Measurements from ENCODE around the gene VPS13D.

Gene VPS13D

DNA sequence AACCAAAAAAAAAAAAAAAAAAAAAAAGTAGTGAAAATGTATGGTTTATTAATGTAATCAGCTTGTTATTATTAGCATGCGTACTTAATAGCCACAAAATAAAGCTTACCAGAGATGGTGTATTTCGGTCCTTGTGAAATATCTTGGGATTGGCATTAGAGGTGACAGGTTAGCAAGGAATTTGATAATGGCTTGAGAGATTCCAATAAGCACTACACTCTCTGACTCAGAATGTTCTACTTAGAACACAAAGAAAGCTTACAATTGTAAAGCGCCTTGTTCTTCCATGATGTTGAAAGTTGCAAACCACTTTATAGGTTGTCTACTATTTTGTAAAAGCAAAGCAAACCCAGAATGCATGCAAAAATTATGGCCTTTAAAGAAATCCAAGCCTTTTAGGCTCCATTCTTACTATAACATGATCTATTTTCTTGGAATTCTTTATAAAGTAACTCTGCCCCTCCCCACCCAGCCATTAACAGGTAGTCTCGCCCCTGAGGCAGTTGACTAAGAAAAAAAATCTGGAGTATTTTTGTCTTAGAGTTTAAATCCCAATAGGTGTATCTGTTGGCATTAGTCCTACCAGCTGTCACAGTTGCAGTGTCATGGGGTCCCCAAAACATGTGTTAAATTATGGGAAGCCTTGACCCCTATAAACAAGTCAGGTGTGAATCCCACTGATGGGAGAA is 259.0 kb downstream of the VPS13D start:
- no peak for DNase-seq (ENCODE audit: low read depth)

DNA sequence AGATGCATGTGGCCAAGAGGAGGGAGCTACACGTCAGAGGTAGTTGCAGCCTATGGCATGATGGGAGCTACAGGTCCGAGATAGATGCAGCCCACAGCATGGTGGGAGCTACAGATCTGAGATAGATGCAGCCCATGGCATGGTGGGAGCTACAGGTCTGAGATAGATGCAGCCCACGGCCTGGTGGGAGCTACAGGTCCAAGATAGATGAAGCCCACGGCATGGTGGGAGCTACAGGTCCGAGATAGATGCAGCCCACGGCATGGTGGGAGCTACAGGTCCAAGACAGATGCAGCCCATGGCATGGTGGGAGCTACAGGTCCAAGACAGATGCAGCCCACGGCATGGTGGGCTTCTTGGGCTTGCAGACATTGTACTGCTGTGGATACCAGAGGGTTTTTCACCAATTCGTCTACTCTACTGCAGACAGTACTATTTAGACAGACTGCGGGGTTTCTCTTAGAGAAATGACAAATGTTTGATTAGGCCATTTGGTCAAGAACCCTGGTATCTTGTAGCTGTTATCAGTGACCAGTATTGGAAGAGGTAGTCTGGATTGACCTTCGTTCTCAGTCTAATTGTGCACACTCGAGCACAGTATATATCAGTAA is 260.8 kb downstream of the VPS13D start:
- DNase-seq (ENCODE audit: low read depth): no peak

DNA sequence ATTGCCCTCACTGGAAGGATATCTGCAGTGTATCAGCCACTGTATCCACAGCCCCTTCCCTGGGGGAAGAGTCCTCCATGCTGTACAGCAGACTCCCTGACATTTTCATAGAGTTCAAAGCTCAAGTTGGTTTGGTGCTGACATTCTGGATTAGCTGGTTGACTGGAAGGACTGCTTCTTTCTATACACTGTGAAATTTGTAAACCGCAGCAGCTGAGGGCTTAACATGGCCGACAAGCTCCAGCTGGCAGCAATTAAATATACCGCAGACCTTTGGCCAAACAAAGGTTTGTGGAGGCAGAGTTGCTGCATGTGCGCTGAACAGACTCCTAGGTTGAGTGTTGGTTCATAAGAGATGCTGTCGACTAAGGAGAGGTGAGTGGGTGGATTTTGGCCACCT is 261.8 kb downstream of the VPS13D start:
- DNase-seq (ENCODE audit: low read depth): no peak

DNA sequence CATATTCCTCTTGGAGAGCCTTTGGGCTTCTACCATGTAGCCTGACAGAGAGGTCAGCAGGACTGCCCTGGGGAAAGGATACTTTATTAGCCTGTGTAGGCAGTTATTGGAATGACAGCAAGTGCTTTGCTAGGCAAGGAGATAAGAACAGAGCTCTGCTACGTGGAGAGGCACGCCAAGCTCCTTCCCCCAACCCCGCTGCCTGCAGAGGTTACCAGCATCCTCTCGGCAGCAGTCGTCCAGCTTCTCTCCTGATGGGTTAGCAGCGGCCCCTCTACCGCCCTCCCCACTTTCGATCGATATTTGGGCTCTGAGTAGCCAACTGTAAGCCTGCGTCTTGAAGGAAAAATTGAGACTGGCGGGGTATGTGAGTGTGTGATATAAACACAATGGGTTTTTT is 265.9 kb downstream of the VPS13D start:
- DNase-seq (ENCODE audit: low read depth): no peak

DNA sequence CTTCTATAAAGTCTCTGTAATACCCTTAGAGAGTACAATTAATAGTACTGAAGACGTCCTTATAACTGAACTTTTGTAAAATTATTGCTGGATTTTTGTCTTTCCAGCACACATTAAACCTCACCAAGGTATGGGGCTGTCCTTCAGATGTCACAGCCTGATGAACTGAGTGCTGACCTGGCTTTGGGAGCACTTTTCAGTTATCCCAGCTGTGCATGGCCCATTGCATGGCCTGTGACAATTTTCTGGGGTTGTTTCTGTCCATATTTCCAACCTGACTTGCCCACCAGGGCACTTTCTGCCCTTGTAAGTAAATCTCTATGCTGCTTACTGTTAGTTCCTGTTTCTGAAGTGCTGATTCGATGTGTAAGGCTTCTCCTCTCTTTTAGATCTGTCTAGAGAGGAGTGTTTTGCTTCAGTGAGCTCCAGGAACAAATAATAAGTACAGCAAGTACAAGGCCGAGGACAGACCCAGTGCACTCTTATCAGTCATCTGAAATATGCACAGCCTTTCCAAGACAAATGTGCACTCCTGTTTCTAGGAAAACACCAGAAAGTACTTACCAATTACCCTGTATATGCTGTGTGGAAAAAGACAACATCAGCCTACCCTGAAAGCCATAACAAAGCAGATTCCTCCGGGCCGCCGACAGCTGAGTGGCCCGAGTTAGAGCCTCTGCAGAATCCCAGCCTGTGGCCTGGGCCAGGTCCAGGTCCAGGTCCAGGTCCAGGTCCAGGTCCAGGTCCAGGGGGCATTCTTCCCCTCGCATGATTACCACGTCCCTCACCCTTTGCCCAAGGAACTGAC is 266.5 kb downstream of the VPS13D start:
- DNase-seq (ENCODE audit: low read depth): no peak

DNA sequence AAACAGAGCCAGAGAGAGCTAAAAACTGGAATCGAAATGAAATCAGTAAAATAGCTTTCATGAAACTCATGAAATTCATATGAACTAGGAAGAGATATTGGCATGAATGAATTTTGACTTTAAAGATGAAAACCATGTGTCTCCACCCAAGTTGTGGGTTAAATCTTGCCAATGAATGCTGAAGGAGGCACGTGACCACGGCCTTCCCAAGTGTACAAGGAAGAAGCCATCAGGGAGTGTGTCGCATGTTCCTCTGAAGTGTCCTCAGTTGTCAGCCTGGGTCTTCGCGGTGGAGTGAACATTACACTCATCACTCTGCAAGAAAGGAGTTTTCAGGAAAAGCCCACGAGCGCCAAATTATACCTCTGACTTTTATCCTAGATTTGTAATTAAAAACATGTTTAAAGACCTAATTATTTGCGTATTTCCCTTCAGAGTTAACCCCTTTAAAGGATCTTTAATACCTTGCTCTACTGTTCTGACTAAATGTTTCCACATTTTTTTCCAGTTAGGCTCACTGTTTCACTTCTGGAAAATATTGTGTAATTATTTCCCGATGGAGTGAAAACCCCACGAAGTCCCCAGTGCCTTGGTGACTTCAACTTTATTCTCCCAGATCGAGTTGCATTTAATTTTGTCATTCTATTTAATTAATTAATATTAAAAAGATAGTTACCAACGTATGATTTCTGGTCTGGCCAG is 269.9 kb downstream of the VPS13D start:
- DNase-seq (ENCODE audit: low read depth): no peak

DNA sequence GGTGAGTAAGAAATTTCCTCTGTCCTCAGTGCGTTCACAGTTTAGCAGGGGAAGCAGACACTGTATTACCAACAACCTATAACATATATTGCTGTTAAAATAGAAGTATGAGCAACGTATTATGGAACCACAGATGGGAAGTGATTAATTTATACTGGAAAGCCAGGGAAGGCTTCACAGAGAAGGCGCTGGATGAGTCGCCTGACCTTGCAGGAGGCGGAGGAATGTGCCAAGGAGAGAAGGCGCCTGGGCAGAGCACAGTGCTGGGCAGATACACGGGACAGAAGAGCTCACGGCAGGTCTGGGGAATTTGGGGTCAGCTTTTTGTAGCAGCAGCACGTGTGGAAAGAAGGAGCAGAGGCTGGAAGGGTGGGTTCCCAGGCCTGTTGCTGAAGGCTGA is 271.8 kb downstream of the VPS13D start:
- no peak for DNase-seq (ENCODE audit: low read depth)

DNA sequence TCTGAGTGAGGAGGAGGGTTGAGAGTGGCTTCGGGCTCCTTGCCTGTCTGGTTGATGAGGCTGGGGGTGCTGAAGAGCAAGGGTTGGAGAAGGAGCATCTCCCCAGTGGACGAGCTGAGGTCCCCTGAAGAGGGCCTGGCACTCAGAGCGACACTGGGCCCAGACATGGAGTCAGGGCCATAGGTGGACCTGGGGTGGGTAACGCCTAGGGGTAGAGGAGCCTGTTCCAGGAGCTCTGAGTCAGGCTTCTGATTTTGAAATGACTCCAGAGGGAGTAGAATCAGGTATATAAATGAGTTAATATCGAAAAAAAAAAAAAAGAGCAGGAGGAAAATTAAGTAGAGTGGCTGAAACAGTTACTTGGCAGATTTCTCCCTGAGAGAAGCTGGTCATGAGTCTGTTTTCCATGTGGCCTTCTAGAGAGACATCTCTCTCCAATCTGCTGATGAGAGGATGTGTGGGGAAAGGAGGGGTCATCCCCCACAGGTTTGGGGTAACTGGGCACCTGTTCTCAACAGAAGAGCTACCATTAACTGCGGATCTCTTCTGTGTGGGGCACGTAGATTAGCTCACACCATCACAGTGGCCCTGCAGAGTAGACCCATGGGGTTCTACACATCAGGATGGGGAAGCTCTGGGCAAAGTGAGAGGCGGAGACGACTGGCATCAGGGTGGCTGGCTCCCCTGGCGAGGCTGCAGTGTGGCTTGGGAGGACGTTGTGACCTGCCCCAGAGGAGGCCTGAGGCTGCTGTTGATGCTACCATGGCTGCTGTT is 272.7 kb downstream of the VPS13D start:
- DNase-seq (ENCODE audit: low read depth): no peak

DNA sequence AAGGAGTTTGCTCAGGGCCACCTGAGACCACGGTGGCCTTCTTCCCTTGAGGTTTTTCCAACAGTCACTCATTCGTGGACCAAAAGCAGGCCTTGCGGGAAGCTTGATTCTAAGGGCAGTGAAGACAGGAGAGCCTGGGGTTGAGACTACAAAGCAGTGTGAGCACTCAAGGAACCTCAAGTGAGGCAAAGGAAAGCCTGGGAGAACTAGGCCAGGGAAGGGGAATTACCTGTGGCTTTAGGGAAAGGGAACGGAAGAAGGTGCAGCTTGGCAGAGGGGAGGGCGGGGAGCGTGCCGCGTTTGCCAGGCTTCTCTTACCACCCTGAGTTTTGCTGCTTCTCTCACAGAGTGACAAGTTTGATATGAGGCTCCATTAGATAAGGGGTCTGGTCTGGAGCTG is 273.9 kb downstream of the VPS13D start:
- no peak for DNase-seq (ENCODE audit: low read depth)

DNA sequence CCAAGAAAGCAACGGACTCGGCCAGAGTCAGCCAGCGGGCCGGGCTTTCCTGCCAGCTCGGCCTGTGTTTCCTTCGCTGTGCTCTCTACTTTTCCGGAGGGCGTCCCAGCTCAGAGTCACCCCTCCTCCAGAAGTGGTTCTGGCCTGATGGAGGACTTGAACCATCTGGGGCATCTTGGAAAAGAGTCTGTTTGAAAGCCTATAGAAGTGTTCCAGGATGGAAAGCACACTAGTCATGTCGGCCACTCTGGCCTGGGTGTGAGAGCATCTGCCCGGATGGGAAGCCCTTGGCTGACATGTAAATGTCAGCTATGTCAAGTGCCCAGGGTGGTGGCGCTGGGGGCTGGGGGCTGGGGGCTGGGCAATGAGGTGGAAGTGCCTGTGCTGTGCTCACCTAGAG is 274.8 kb downstream of the VPS13D start:
- DNase-seq (ENCODE audit: low read depth): no peak

DNA sequence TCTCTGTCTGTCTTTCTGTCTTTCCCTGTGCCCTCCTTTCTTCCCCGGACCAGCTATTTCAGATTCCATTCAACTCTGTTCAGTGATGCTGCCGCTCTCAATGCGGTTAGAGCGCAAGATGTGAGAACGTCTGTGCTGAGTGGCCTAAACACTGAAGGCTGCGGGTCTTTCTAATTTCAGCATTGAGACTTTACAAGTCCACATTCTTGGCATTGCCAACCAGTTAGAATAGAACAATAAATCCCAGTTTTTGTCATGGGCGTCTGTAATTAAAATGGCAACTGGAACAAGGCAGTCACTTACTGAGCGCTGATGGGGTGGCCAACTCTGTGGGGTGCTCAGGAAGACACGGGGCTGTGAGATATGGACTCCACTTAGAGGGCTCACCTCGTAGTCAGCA is 275.4 kb downstream of the VPS13D start:
- DNase-seq (ENCODE audit: low read depth): no peak

DNA sequence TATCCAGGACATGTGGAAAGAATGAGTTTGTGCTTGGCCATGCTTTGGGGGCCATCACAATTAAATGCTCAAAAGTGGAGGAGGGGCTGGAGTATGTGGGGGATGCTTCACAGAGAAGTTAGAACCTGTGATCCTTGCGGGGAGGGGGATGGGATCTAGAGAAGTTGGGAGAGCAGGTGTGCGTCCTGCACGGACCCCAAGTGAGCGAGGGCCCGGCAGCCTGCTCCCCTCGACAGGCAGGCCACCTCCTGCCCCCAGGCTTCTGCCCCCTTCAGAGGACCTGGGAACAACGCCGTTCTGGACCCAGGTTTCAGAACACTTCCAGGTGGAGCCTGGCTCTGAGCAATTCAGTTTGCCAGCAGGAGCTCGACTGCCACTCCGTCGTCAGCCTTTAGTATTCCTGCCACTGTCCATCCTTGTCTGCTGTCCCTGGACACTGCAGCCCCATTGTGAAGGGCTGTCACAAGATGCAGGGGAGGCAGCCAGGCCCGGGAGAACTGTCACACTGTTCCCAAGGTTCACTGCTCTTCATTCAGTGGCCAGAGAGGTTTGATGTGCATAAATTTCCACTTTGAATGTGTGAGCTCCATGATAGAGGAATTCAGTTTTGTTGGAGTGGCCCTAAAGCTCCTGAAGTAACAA is 275.9 kb downstream of the VPS13D start:
- no peak for DNase-seq (ENCODE audit: low read depth)

DNA sequence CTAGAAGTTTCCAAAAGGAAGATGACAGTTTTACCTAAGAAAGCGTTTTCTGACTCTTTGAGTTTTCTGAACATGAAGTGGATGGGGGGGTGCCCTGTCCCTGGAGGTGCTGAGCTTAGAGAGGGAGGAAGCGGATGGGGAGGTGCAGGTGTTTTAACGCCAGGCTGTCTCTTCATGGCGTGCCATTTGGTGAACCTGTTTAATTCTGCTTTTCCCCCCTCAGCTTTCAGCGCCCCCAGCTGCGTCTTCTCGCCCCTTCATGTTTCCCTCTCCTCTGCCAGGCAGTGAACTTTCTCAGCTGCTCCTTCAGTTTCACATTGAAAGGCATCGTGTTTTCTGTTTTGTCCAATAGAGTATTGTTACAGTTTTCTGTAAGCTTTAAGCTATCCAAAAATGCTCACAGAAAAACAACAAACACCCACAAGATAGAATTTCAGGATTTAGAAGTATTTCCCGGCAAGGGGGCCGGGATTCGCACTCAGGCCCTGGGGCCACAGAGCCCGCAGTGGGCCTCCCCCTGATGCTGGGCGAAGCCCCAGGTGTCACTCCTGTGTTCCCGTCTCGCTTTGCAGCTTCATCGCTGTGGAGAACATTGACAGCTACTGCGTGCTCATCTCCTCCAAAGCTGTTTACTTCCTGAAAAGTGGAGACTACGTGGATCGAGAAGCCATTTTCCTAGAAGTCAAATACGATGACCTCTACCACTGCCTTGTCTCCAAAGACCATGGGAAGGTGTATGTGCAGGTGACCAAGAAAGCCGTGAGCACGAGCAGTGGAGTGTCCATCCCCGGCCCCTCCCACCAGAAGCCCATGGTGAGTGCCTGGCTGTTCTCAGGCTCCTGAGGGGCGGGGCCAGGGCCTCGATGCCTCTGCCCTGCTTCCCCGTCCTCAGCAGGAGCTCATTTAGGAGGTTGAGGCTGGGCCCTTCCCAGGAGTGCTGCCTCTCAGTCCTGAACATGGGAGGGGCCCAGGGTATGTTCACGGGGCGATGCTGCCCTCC is 276.8 kb downstream of the VPS13D start:
- DNase-seq (ENCODE audit: low read depth): no peak

DNA sequence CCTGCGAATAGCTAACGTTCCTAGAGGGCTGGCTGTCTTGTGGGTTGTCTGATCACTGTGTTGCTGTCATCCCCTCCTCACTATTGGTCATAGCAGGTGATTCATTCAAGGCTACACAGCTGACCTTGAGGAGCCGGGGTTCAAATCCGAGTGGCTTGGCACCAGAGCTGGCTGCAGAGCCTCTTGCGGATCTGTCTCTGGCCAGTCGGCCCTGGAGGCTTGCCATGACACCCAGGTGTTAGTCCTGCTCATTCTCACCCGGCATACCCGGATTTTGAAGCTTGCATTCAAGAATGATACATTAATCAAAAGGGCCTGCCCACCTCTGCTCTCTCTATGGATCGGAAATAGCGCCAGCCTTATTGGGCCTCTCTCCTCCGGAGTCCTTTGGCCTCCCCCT is 277.8 kb downstream of the VPS13D start:
- DNase-seq (ENCODE audit: low read depth): no peak

DNA sequence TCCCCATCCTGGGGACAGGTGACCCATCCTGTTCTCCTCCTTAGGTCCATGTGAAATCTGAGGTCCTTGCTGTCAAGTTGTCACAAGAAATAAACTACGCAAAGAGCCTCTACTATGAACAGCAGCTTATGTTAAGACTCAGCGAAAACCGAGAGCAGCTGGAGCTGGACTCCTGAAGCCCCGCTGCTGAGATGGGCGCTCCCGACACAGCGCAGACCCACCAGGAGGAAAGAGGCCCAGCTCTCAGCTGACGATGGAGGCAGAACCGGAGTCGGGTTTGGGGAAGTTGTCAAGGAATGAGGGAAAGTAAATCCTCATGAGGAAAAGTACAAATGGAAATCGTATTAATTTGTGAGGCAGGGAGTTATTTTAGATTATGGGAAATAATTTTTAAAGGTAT is 279.0 kb downstream of the VPS13D start:
- no peak for DNase-seq (ENCODE audit: low read depth)

DNA sequence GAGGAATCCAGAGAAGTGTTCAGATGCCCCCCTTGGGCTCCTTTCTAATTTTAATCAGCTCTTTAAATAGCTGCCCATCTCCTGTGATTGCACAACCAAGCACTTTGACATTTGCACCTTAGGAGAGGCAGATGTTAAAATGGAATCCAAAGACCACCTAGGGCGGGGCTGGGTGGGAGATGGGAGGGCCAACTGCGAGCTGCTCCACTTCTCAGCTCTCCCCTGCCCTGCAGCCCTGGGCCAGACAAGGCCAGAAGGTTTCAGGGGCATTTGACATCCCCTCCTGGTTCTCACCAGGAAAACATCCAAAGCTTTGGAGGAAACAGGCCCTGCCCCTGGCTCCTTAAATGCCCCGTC is 281.3 kb downstream of the VPS13D start:
- DNase-seq (ENCODE audit: low read depth): no peak

DNA sequence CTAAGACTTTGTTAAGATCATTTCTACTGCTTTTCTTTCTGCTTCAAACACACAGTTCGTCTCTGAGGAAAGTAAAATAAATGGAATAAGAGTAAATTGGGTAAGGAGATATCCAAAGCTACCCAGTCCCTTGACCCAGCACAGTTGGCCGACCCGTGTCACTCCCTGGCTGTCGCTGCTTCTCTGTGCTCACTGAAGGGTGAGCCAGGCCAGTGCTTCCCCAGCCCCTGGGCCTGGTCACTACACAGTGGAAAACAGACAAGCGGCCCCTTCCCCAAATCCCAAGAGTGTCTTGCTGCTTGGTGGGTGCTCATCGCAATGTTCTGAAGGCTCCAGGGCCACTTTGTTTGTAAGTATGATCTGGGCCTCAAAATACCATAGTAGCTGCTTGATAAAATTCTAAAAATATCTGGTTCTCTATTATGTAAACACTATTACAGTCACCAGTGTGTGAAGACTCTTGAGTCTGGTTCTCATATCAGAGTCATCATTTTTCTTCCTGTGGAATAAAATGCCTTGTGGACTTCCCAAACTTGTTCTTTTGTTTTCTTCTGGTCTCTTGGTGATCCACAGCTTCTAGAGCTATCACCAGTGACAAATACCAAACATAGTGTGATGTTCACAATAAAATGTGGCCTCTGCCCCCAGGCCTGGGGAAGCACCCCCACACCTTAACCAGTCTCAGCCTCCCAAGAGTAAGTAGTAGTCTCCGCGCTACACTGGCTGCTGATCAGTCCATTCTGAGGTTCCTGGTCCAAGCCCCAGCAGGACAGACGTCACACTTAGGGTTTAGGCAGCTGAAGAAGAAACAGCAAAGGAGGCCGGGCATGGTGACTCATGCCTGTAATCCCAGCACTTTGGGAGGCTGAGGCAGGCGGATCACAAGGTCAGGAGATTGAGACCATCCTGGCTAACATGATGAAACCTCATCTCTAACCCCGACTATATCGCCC is 282.0 kb downstream of the VPS13D start:
- DNase-seq (ENCODE audit: low read depth): no peak

DNA sequence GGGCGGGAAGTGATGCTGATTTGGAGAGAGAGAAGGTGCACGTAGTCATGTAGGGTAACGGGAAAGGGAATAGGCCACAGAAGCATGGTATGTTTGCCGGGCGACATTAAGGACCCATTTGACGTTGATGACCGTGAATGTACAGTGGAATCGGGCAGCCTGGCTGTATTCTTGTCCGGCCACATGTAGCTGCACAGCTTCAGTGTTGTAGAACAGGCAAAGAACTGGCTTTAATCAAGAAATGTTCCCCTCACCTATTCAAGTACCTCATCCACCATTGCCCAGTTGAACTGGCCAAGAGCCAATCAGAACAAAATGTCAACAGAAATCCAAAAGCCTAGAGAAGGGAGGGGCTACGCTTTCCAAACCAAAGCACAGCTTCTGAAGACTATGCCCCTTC is 283.4 kb downstream of the VPS13D start:
- DNase-seq (ENCODE audit: low read depth): no peak

DNA sequence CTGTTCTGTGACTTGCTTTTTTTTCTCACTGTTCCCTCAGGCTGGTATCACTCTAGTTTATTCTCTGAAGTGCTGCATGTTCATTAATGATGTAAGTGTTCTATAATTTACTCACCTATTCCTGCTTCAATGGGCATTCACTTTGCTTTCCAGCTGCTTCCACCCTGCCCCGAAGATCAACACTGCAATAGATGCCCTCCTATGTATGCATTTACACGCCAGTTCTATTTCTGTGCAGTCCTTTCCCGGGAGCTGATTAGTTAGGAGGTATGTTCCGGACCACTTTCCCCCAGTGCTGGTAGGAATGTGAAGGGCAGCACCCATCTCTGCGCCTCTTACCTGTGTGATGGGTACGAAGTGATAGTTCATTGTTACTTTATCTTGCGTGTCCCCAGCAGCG is 284.8 kb downstream of the VPS13D start:
- DNase-seq (ENCODE audit: low read depth): no peak

All from HS-27A (cell line).